PC-3 (cell line): ENCODE data around the gene CFAP221. TPM values are rescaled to one million over a fixed set of nuclear protein-coding genes. Genes with fewer than 3 reads are reported as not detected.

ENCODE experiments used
- ATAC-seq: fragments of 200-7000 bp; cut with Tn5 transposase; 2 replicates; pipeline ENCODE4 v1.9.1; 2020; ENCODE audit warnings: mild to moderate bottlenecking, moderate library complexity
- Bru-seq: library from RNA; stranded (reverse); fragments of 400-500 nt; gene quantifications from one replicate; lab custom pipeline; 2021; lab: Mats Ljungman, UMichigan
- BruChase-seq, 2 experiments: library from RNA; stranded (reverse); fragments of 400-500 nt; gene quantifications; one replicate each; lab custom pipeline; 2021; lab: Mats Ljungman, UMichigan
- BruUV-seq: library from RNA; stranded (reverse); fragments of 400-500 nt; replicated peaks from 2 replicates; lab custom pipeline; 2021; lab: Mats Ljungman, UMichigan
- CTCF ChIA-PET: fragments of 300-600 bp; sonication (Branson Sonifier 250); formaldehyde crosslinking; loops from one replicate; lab custom pipeline; 2022; ENCODE audit warnings: antibody characterized with exemption; lab: Charles Lee
- POLR2A ChIA-PET: fragments of 300-600 bp; sonication (Branson Sonifier 250); formaldehyde crosslinking; loops from one replicate; lab custom pipeline; 2022; ENCODE audit warnings: antibody characterized with exemption; ENCODE audit not compliant: unreplicated experiment; lab: Charles Lee
- DNase-seq: peaks from one replicate; pipeline ENCODE4 v3.0.0-alpha.2; 2015
- H2AFZ ChIP-seq: fragments of 300-600 bp; sonication (generic); 2 replicates; pipeline ENCODE4 v1.6.0; 2016; ENCODE audit warnings: antibody characterized with exemption, low read length
- H3F3A ChIP-seq: fragments of 300-600 bp; sonication (generic); one replicate; pipeline ENCODE4 v1.6.0; 2017; ENCODE audit warnings: antibody characterized with exemption, low read length, control low read depth, mild to moderate bottlenecking; ENCODE audit not compliant: unreplicated experiment
- H3K27ac ChIP-seq: fragments of 300-600 bp; sonication (generic); 2 replicates; pipeline ENCODE4 v1.5.1; 2016; ENCODE audit warnings: mild to moderate bottlenecking, low read length
- H3K27me3 ChIP-seq: fragments of 300-600 bp; sonication (generic); 2 replicates; pipeline ENCODE4 v1.6.1; 2016; ENCODE audit warnings: low read length, mixed read lengths
- H3K36me3 ChIP-seq: fragments of 300-600 bp; sonication (generic); 2 replicates; pipeline ENCODE4 v1.6.1; 2016; ENCODE audit warnings: low read depth, mixed run types, low read length, mixed read lengths
- H3K4me1 ChIP-seq: fragments of 300-600 bp; sonication (generic); 2 replicates; pipeline ENCODE4 v1.5.1; 2016; ENCODE audit warnings: low read length; ENCODE audit not compliant: insufficient read depth
- H3K4me2 ChIP-seq: fragments of 300-600 bp; sonication (generic); 2 replicates; pipeline ENCODE4 v1.6.0; 2016; ENCODE audit warnings: low read length
- H3K4me3 ChIP-seq: fragments of 300-600 bp; sonication (generic); 2 replicates; pipeline ENCODE4 v1.5.1; 2016; ENCODE audit warnings: mild to moderate bottlenecking, low read length, mixed read lengths
- H3K79me2 ChIP-seq: fragments of 300-600 bp; sonication (generic); 2 replicates; pipeline ENCODE4 v1.6.1; 2017; ENCODE audit warnings: low read length, mixed read lengths
- H3K9ac ChIP-seq: fragments of 300-600 bp; sonication (generic); 2 replicates; pipeline ENCODE4 v1.6.0; 2016; ENCODE audit warnings: mild to moderate bottlenecking, low read length
- H3K9me2 ChIP-seq: fragments of 300-600 bp; sonication (generic); replicated peaks from 2 replicates; pipeline ENCODE4 v1.6.1; 2016; ENCODE audit warnings: mixed run types, low read length, mixed read lengths
- H3K9me3 ChIP-seq: fragments of 300-600 bp; sonication (generic); 2 replicates; pipeline ENCODE4 v1.6.1; 2016; ENCODE audit warnings: low read length, mixed read lengths
- H4K20me1 ChIP-seq: fragments of 300-600 bp; sonication (generic); 2 replicates; pipeline ENCODE4 v1.6.1; 2016; ENCODE audit warnings: low read length, mixed read lengths
- EZH2 ChIP-seq: fragments of 300-600 bp; sonication (generic); IDR thresholded peaks from one replicate; pipeline ENCODE4 v1.6.1; 2017; ENCODE audit warnings: antibody characterized with exemption, mild to moderate bottlenecking, low read length; ENCODE audit not compliant: unreplicated experiment
- EZH2phosphoT487 ChIP-seq: fragments of 300-600 bp; sonication (generic); IDR thresholded peaks from 2 replicates; pipeline ENCODE4 v1.6.1; 2018; ENCODE audit warnings: mild to moderate bottlenecking, antibody characterized with exemption, low read length, borderline replicate concordance
- intact Hi-C: fragments of 100-400 bp; cut with micrococcal nuclease; formaldehyde crosslinking; loops from 2 replicates; pipeline ENCODE4 v1.9.0; 2023
- long read RNA-seq: library from polyadenylated mRNA; unstranded; transcript quantifications from one replicate; pipeline ENCODE4 v2.0.0, GENCODE V29; 2021; ENCODE audit not compliant: unreplicated experiment
- total RNA-seq: library from RNA; depleted of rRNA; stranded (reverse); fragments of >200 nt; gene quantifications from 2 replicates; pipeline ENCODE4 v1.2.3, GENCODE V29; 2014; rRNA removed
- TF ChIP-seq, protein P1 (sequence below): fragments of 300-600 bp; sonication (generic); conservative IDR thresholded peaks from 2 replicates; pipeline ENCODE4 v1.5.1; 2017; ENCODE audit warnings: antibody characterized with exemption, low read depth, mild to moderate bottlenecking, low read length

The CFAP221 gene
- total RNA-seq = not detected in 2 replicates
- not detected for Bru-seq, nascent RNA
- not detected for BruChase-seq, experiment 1, labeled RNA remaining after a 6-hour chase
- BruChase-seq, experiment 2, labeled RNA remaining after a 2-hour chase = percentile 1 among the genes with signal in this experiment
- long read RNA-seq = 0 reads

GRCh38 chr2:119544075-119544938 is at the start of gene CFAP221:
TSS of gene CFAP221 (plus strand) at chr2:119544449. CDS start at chr2:119546132, 1,683 bp downstream.
- Histone ChIP-seq H3K9me2 (no peaks in the 10 kb centered on the region), H3K4me2 (peak within 1 kb of the TSS; percentile 92), H3K4me3 (peak within 1 kb of the TSS; percentile 73), H3K4me1 (no peaks in the 10 kb centered on the region), H3K36me3 (no peaks in the 10 kb centered on the region), H3F3A (no peaks in the 10 kb centered on the region), H3K27ac (no peak within 1 kb of the TSS), H3K27me3 (peaks cover 57% of the 10 kb centered on the region; the same call in 1 of the 2 replicates), H4K20me1 (no peaks in the 10 kb centered on the region), H3K9me3 (no peaks in the 10 kb centered on the region), H3K9ac (peak within 1 kb of the TSS; percentile 32; the same call in 1 of the 2 replicates), H2AFZ (peak within 1 kb of the TSS; percentile 91), H3K79me2 (no peaks in the 10 kb centered on the region)
- ATAC-seq (peak; percentile 90), DNase-seq (peak; percentile 66)
- ChIA-PET POLR2A (no interaction called here), CTCF (no interaction called here)
- no TSS peak for BruUV-seq
- intact Hi-C loops = no loop called here
- TF ChIP-seq EZH2 (no peak), EZH2phosphoT487 (no peak)
- TF ChIP-seq, protein P1, sequence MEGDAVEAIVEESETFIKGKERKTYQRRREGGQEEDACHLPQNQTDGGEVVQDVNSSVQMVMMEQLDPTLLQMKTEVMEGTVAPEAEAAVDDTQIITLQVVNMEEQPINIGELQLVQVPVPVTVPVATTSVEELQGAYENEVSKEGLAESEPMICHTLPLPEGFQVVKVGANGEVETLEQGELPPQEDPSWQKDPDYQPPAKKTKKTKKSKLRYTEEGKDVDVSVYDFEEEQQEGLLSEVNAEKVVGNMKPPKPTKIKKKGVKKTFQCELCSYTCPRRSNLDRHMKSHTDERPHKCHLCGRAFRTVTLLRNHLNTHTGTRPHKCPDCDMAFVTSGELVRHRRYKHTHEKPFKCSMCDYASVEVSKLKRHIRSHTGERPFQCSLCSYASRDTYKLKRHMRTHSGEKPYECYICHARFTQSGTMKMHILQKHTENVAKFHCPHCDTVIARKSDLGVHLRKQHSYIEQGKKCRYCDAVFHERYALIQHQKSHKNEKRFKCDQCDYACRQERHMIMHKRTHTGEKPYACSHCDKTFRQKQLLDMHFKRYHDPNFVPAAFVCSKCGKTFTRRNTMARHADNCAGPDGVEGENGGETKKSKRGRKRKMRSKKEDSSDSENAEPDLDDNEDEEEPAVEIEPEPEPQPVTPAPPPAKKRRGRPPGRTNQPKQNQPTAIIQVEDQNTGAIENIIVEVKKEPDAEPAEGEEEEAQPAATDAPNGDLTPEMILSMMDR = no peak

DNA sequence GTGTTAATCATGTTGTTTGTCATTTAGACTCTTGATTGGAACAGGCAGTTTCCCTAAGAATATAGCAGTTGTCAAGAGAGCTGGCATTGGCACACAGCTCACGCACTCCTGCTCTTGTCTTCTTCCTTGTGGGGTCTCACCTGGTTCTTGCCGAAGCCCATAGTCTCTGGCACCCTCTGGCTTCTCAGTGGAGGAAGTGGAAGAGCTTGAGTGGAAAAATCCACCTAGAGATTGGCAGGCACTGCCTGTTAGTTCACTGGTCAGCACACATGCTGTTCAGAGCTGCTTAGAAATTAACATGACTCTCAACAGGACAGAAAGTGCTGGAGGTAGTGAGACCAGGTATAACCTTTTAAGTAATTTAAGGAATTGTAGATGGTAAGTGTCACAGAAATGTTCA is 48.3 kb upstream of the CFAP221 start:
- no TSS peak for BruUV-seq
- Histone ChIP-seq H3K36me3 (no peaks in the 10 kb centered on the region), H3K4me2 (no peak overlapping the region), H3K27me3 (no peaks in the 10 kb centered on the region), H3K79me2 (no peaks in the 10 kb centered on the region), H3K9ac (no peak overlapping the region), H3K9me3 (no peaks in the 10 kb centered on the region), H2AFZ (no peak overlapping the region), H3K27ac (no peak overlapping the region), H3K4me1 (peaks cover 11% of the 10 kb centered on the region), H3K9me2 (no peaks in the 10 kb centered on the region), H4K20me1 (no peaks in the 10 kb centered on the region), H3K4me3 (no peak overlapping the region), H3F3A (no peaks in the 10 kb centered on the region)
- ChIA-PET CTCF (no interaction called here), POLR2A (no interaction called here)
- DNase-seq (no peak), ATAC-seq (no peak)
- intact Hi-C loops = no loop called here
- TF ChIP-seq, protein P1 = no peak
- TF ChIP-seq EZH2phosphoT487 = no peak
- TF ChIP-seq EZH2 = no peak

- Histone ChIP-seq H3K36me3 (no peaks in the 10 kb centered on the region), H2AFZ (no peak overlapping the region), H3K4me3 (no peak overlapping the region), H3K4me2 (no peak overlapping the region), H3K27me3 (no peaks in the 10 kb centered on the region), H4K20me1 (no peaks in the 10 kb centered on the region), H3K27ac (no peak overlapping the region), H3K9me2 (no peaks in the 10 kb centered on the region), H3K4me1 (peaks cover 9% of the 10 kb centered on the region), H3K9me3 (0 out of 2 replicates have a peak, but pooled peaks cover 2% of the 10 kb centered on the region), H3K79me2 (no peaks in the 10 kb centered on the region), H3K9ac (no peak overlapping the region), H3F3A (no peaks in the 10 kb centered on the region)
- intact Hi-C loops = no loop called here
- POLR2A ChIA-PET = no interaction called here
- TF ChIP-seq EZH2phosphoT487 (no peak), EZH2 (no peak)
- TF ChIP-seq, protein P1 = no peak
- BruUV-seq = no TSS peak
- CTCF ChIA-PET = no interaction called here
- DNase-seq (no peak), ATAC-seq (no peak)
Observed at GRCh38 chr2:119496682-119497081, 47.6 kb upstream of the CFAP221 start.
